Medulla oblongata (tissue), 1 donor: ENCODE results near the gene CORO1C.
A peak's percentile ranks its signal among the peaks of the same experiment; 100 is the strongest.

Experiments
- DNase-seq: peaks from one replicate; pipeline ENCODE4 v3.0.0-alpha.2; 2015; ENCODE audit errors: extremely low spot score

CORO1C gene

GRCh38 chr12:108696996-108697290 is 34.4 kb downstream of the CORO1C start:
- DNase-seq = no peak

- peak; percentile 26 for DNase-seq
These were observed 35.0 kb downstream of the CORO1C start for GRCh38 chr12:108696111-108696995.

GRCh38 chr12:108694812-108695278 is 36.5 kb downstream of the CORO1C start:
- DNase-seq = no peak

GRCh38 chr12:108693751-108694150 is 37.6 kb downstream of the CORO1C start:
- DNase-seq = no peak

GRCh38 chr12:108693186-108693730 is 38.1 kb downstream of the CORO1C start:
- no peak for DNase-seq

GRCh38 chr12:108691998-108692808 is 39.1 kb downstream of the CORO1C start:
- peak; percentile 87 for DNase-seq

- DNase-seq = peak; percentile 98
These were observed 39.9 kb downstream of the CORO1C start for GRCh38 chr12:108691175-108691997.

- DNase-seq = no peak
These were observed 40.7 kb downstream of the CORO1C start for GRCh38 chr12:108690542-108691174.

GRCh38 chr12:108690191-108690518 is 41.2 kb downstream of the CORO1C start:
- DNase-seq = no peak

GRCh38 chr12:108689314-108690190 is 41.8 kb downstream of the CORO1C start:
- peak; percentile 86 for DNase-seq

GRCh38 chr12:108686780-108687179 is 44.5 kb downstream of the CORO1C start:
- DNase-seq = peak; percentile 29

- no peak for DNase-seq
These were observed 45.7 kb downstream of the CORO1C start for GRCh38 chr12:108685469-108686260.

- DNase-seq = no peak
These were observed 47.3 kb downstream of the CORO1C start for GRCh38 chr12:108683906-108684556.

GRCh38 chr12:108681317-108681716 is 50.0 kb downstream of the CORO1C start:
- no peak for DNase-seq

- DNase-seq = no peak
These were observed 52.1 kb downstream of the CORO1C start for GRCh38 chr12:108679106-108679681.

- no peak for DNase-seq
These were observed 53.1 kb downstream of the CORO1C start for GRCh38 chr12:108678104-108678730.

- DNase-seq = no peak
These were observed 53.9 kb downstream of the CORO1C start for GRCh38 chr12:108677381-108677780.

- DNase-seq = no peak
These were observed 54.6 kb downstream of the CORO1C start for GRCh38 chr12:108676707-108677106.
